ENCODE data around the gene BCAN.

BCAN gene

GRCh38 chr1:156644146-156644545, 2.2 kb downstream of the BCAN start:
- DNase-seq (ENCODE audit: low read depth) = no peak

DNA sequence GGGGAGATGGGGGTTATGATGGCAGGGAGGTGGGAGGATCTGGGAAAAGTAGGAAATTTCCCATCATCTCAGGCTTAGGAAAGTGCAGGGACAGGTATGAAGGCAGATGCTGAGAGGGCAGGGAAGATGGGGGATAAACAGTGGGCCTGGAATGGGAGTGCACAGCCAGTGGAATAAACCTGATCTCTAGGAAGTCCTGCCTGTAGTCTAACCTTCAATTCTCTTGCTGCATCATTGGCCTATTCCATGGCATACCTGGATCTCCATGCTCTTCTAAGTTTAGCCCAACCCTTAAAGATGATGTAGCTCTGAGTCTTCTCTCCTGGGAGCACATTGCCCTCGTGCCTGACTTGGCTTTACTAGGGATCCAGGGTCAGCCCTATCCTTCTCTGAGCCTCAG, 2.7 kb downstream of the BCAN start:
- DNase-seq (ENCODE audit: low read depth) = no peak

- DNase-seq (ENCODE audit: low read depth) = no peak
Observed at GRCh38 chr1:156645056-156645455, 3.1 kb downstream of the BCAN start.

DNA sequence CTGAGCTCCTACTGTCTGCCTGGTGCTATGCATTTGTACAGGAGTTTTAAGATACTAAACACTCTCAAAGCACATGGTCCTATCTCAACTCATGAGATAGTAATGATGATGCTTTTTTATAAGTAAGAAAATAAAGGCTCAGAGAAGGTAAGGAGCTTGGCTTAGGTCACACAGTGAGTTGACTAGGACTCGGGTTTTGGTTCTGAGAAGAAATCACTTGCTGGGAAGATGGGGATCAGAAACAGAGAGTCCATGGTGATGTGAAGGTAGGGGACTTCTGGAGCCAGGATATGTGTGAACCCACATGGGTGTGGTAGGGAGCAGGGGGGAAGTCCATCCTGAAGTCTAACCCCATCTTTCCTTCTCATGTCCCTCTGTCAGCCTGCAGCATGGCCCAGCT, 3.7 kb downstream of the BCAN start:
- no peak for DNase-seq (ENCODE audit: low read depth)

- no peak for DNase-seq (ENCODE audit: low read depth)
Observed at GRCh38 chr1:156646738-156647211, 4.9 kb downstream of the BCAN start.

DNA sequence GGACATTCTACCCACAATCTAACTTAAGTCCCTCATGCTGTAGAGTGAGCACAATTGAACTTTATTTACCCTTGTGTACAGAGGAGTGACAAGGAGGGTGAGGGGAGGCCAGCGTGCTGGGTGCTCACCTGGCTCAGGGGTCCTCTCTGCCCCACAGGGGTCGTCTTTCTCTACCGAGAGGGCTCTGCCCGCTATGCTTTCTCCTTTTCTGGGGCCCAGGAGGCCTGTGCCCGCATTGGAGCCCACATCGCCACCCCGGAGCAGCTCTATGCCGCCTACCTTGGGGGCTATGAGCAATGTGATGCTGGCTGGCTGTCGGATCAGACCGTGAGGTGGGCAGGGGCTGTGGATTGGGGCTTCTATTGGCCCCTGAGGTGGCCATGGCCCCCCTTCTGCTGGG, 5.4 kb downstream of the BCAN start:
- DNase-seq (ENCODE audit: low read depth) = no peak

DNA sequence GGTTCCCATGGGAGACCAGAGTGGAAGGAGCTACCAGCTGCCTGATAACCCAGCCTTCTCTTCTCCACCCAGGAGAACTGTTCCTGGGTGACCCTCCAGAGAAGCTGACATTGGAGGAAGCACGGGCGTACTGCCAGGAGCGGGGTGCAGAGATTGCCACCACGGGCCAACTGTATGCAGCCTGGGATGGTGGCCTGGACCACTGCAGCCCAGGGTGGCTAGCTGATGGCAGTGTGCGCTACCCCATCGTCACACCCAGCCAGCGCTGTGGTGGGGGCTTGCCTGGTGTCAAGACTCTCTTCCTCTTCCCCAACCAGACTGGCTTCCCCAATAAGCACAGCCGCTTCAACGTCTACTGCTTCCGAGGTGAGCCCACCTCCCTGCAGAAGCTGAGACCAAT, 6.6 kb downstream of the BCAN start:
- DNase-seq (ENCODE audit: low read depth) = no peak

GRCh38 chr1:156648951-156649350, 7.0 kb downstream of the BCAN start:
- no peak for DNase-seq (ENCODE audit: low read depth)

GRCh38 chr1:156652131-156652991, 10.4 kb downstream of the BCAN start:
- no peak for DNase-seq (ENCODE audit: low read depth)

DNA sequence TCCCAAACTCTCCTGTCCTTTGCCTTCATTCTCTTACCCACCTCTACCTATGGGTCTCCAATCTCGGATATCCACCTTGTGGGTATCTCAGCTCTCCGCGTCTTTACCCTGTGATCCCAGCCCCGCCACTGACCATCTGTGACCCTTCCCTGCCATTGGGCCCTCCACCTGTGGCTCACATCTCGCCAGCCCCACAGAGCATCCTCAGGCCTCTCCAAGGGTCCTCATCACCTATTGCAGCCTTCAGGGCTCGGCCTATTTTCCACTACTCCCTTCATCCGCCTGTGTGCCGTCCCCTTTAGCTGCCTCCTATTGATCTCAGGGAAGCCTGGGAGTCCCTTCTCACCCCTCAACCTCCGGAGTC, 11.1 kb downstream of the BCAN start:
- DNase-seq (ENCODE audit: low read depth) = no peak

DNA sequence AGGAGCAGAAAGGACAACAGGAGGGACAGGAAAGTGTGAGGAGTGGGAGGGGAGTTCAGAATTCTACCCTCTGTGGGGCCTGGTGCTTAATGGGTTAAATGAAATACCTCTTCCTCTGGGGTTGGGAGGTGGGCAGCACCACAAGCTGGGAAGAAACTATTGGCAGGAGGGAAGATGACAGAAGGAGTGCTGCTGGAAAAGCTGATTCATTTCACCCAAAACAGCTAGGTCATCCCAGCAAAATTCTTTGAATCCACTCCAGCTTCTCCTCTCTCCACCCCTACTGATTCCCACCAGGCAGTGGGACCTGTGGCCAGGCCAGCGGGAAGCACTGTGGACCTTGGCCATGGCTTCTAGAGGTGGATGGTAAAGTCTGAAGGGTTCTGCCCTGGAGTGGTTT, 12.8 kb downstream of the BCAN start:
- DNase-seq (ENCODE audit: low read depth) = no peak

DNA sequence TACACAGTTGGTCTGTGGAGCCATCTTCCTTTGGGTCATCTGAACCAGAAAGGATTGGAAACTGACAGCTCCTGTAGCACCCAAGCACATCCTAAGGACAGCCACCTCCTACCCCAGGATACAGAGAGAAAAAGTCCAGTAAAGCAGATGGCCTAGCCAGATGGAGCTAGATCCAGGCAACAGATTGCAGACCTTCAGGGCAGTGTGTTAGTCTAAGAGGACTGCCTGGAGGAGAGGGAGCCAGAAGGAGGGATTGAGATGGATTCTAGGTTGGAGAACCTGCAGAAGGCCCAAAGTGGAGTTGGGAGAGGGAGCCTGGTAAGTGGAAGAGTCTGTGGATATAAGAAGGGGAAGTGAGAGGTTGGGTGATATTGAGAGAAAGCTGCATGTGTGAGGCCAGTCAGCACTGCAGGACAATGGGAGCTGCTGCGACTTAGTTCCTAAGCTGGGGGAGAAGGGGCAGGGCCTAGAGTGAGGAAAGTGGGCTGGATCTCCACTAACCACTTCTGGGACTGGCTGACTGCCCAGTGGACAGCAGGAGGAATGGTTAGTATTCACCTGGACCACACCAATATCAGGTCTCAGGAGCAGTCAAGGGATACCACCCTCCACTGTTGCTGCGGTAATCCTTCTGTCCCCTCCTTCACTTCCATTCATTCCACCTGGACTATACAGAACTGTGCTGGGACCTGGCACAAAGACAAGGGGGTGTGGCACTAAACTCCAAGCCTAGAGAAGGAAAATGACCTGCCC, 13.4 kb downstream of the BCAN start:
- DNase-seq (ENCODE audit: low read depth) = no peak

GRCh38 chr1:156655904-156656516, 14.1 kb downstream of the BCAN start:
- no peak for DNase-seq (ENCODE audit: low read depth)

GRCh38 chr1:156656806-156657740, 15.2 kb downstream of the BCAN start:
- peak; percentile 60 for DNase-seq (ENCODE audit: low read depth)

DNA sequence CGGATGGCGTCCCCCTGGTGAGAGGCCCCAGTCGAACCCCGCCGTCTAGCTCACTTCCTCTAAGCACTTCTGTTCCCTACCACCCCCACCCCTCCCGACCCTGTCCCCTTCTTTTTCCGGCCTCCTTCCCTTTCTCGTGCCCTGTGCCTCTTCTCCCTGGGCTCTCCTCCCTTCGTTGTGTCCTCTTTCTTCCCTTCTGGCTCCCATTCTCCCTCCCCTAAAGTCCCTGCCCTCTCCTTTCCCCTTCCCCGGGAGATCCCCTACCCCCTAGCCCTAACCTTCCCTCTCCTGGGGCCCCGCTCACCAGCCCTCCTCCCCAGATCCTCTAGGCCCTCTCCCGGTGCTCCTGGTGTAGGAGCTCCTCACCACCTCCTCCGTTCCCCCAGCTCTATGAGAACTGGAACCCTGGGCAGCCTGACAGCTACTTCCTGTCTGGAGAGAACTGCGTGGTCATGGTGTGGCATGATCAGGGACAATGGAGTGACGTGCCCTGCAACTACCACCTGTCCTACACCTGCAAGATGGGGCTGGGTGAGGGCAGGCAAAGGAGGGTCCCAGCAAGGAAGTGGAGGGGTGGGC, 15.9 kb downstream of the BCAN start:
- DNase-seq (ENCODE audit: low read depth) = no peak

- DNase-seq (ENCODE audit: low read depth) = no peak
Observed at GRCh38 chr1:156658496-156658895, 16.6 kb downstream of the BCAN start.

- DNase-seq (ENCODE audit: low read depth) = no peak
Observed at GRCh38 chr1:156658945-156659574, 17.1 kb downstream of the BCAN start.

- DNase-seq (ENCODE audit: low read depth) = no peak
Observed at GRCh38 chr1:156659661-156659987, 17.7 kb downstream of the BCAN start.

GRCh38 chr1:156659988-156660751, 18.3 kb downstream of the BCAN start:
- peak; percentile 79 for DNase-seq (ENCODE audit: low read depth)

- DNase-seq (ENCODE audit: low read depth) = no peak
Observed at GRCh38 chr1:156660752-156661112, 18.8 kb downstream of the BCAN start.
